GM19025 (cell line): ENCODE results near the gene CNIH1.
"Not testable (repeated sequence)": the region's sequence is repeated elsewhere in the genome, so short reads cannot be mapped to it uniquely, and the experiment has no call there.

Experiments
- ATAC-seq: cut with Tn5 transposase; IDR thresholded peaks from one replicate; pipeline ENCODE4 v1.9.1; 2021; ENCODE audit warnings: mild to moderate bottlenecking, low read depth, moderate library complexity; ENCODE audit not compliant: unreplicated experiment

CNIH1 gene

DNA sequence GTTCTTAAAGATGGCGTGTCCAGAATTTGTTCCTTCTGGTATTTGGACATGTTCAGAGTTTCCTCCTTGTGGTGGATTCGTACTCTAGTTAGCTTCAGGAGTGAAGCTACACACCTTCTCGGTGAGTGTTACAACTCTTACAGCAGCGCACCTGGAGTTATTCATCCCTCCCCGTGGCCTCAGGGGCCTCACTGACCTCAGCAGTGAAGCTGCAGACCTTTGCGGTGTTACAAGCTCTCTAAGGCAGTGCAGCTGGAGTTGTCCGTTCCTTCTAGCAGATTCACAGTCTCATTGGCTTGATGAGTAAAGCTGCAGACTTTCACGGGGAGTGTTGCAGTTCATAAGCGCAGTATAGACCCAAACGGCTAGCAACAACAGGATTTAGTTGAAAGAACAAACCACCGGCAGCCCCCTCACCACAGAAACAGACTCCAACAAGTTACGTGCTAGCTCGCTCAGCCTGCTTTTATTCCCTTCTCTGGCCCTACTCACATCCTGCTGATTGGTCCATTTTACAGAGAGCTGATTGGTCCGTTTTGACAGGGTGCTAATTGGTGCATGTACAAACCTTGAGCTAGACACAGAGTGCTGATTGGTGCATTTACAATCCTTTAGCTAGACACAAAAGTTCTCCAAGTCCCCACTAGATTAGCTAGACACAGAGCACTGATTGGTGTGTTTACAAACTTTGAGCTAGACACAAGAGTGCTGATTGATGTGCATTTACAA lies 48.9 kb downstream of the CNIH1 start:
- no peak for ATAC-seq

DNA sequence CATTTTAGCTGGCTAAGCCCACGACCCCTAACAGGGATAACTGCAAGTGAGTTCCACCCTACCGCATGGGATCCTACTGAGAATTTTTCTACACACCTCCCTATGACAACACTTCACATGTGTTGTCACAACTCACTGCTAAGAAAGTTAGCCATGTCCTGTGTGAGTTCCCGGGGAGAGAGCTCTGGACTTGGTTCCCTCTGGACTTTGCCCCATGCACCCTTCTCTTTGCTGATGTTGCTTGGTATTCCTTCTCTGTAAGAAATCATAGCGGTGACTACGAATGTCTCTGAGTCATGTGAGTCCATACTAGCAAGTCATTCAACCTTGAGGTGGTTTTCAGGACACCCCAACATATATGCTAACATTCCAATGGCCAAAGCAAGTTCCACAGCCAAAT lies 53.8 kb downstream of the CNIH1 start:
- ATAC-seq: no peak

DNA sequence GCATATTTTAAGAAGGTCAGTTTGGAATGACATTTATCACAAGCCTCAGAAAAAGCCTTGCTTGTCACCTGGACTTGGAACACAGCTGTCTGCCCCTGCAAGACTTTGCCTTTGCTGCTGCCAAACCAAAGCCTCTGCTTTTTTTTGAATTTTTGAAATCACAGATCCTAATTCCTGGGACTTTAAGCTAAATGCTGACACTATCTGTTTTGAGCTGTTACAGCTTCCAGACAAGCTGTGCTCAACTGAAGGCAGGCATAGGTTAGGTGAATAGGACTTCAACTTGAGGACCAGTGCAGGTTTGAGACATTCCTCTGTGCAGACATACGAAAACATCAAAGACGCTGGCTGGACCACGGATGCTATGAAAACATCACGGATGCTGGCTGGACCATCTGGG lies 55.6 kb downstream of the CNIH1 start:
- no peak for ATAC-seq

- no peak for ATAC-seq
Observed at GRCh38 chr14:54383835-54384234, 57.3 kb downstream of the CNIH1 start.

GRCh38 chr14:54381821-54382220 lies 59.4 kb downstream of the CNIH1 start:
- no peak for ATAC-seq

DNA sequence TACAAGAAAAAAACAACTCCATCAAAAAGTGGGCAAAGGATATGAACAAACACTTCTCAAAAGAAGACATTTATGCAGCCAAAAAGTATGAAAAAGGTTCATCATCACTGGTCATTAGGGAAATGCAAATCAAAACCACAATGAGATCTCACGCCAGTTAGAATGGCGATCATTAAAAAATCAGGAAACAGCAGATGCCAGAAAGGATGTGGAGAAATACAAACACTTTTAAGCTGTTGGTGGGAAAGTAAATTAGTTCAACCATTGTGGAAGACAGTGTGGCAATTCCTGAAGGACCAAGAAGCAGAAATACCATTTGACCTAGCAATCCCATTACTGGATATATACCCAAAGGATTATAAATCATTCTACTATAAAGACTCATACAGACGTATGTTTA lies 60.6 kb downstream of the CNIH1 start:
- ATAC-seq: not testable (repeated sequence)

- ATAC-seq: not testable (repeated sequence)
Observed at GRCh38 chr14:54378893-54379292, 62.3 kb downstream of the CNIH1 start.

DNA sequence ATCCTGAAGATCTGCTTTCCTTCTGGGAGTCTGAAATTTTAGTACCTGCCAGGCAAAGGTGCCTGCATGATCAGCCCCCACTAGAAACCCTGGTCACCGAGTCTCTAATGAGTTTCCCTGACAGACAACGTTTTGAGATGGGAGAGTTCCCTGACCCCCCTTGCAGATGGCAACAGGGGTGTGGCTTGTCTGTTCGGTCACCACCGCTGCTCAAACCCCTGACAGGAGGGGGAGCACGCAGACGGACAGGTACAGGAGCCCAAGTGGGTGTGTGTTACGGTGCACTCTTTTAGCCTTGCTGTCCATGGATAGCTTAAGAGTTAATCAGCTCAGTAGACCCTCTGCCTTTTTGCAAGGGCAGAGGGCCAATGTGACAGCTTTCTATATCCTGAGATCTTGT lies 63.7 kb downstream of the CNIH1 start:
- ATAC-seq: no peak

GRCh38 chr14:54374117-54374884 lies 66.9 kb downstream of the CNIH1 start:
- ATAC-seq: no peak
